ENCODE data around the gene S100A3. TPM values are rescaled to one million over a fixed set of nuclear protein-coding genes. Genes with fewer than 3 reads are reported as not detected.
"Not testable (repeated sequence)": the region's sequence is repeated elsewhere in the genome, so short reads cannot be mapped to it uniquely, and the experiment has no call there.

Gene S100A3
- total RNA-seq, 1 donor from 2014 or later = not detected

DNA sequence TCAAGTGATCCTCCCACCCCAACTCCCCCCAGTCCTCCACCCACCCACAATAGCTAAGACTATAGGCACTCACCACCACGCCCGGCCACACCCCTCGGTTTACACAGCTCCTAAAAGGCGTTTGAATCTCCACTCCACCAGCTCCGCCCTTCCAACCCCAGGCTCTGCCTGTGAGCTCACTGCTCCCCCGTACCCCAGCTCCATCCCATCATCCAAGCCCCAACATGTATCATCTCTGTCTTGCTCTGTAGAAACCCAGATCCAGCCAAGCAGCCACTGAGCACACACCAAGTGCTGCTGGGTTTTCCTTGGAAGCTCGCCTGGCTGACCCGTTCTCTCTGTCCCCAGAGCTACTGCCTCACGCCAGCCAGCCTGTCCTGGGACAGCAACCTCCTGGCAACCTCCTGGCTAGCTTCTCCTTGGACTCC is 28.6 kb upstream of the S100A3 start:
- H3K4me3 Mint-ChIP-seq = no peak overlapping the region
- H3K36me3 Mint-ChIP-seq (ENCODE audit: low read depth) = no peaks in the 10 kb centered on the region
- no peak for DNase-seq
- intact Hi-C loops (cut with micrococcal nuclease) = no loop called here
- H3K27ac Mint-ChIP-seq = no peak overlapping the region
- peaks cover 26% of the 10 kb centered on the region for H3K27me3 Mint-ChIP-seq
- peaks cover 13% of the 10 kb centered on the region for H3K4me1 Mint-ChIP-seq
- H3K9me3 Mint-ChIP-seq = no peaks in the 10 kb centered on the region

DNA sequence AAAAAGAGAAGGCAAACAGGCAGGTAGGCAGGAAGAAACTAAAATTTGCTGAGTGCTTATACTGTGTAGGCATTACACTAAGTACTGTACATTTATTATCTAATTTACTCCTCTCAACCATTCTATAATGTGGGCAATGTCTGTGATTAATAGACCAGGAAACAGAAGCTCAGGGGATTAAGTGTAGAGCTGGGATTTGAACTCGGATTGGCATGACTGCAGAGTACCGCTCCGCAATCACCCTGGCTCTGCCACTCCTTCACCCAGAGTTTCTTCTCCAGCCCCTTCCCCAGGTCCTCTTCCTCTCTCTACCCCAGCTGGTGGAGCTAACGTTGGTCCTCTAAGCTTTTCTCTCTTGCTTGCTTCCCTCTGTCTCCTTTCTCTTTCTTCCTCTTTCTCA is 28.1 kb upstream of the S100A3 start:
- no peak overlapping the region for H3K27ac Mint-ChIP-seq
- no peak overlapping the region for H3K4me3 Mint-ChIP-seq
- H3K27me3 Mint-ChIP-seq = peaks cover 26% of the 10 kb centered on the region
- no peaks in the 10 kb centered on the region for H3K9me3 Mint-ChIP-seq
- no peaks in the 10 kb centered on the region for H3K36me3 Mint-ChIP-seq (ENCODE audit: low read depth)
- DNase-seq = no peak
- intact Hi-C loops (cut with micrococcal nuclease) = no loop called here
- H3K4me1 Mint-ChIP-seq = peaks cover 15% of the 10 kb centered on the region

DNA sequence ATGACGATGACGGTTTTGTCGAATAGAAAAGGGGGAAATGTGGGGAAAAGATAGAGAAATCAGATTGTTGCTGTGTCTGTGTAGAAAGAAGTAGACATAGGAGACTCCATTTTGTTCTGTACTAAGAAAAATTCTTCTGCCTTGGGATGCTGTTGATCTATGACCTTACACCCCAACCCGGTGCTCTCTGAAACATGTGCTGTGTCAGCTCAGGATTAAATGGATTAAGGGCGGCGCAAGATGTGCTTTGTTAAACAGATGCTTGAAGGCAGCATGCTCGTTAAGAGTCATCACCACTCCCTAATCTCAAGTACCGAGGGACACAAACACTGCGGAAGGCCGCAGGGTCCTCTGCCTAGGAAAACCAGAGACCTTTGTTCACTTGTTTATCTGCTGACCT is 26.4 kb upstream of the S100A3 start:
- H3K4me1 Mint-ChIP-seq = peaks cover 26% of the 10 kb centered on the region

DNA sequence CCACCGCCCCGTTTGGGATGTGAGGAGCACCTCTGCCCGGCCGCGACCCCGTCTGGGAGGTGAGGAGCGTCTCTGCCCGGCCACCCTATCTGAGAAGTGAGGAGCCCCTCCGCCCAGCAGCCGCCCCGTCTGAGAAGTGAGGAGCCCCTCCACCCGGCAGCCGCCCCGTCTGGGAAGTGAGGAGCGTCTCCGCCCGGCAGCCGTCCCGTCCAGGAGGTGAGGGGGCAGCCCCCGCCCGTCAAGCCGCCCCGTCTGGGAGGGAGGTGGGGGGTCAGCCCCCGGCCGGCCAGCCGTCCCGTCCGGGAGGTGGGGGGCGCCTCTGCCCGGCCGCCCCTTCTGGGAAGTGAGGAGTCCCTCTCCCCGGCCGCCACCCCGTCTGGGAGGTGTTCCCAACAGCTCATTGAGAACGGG is 26.0 kb upstream of the S100A3 start:
- H3K9me3 Mint-ChIP-seq; H3K4me3 Mint-ChIP-seq; intact Hi-C loops (cut with micrococcal nuclease); H3K27ac Mint-ChIP-seq; H3K36me3 Mint-ChIP-seq (ENCODE audit: low read depth); DNase-seq: not testable (repeated sequence)
- Mint-ChIP-seq H3K4me1 (peaks cover 27% of the 10 kb centered on the region), H3K27me3 (peaks cover 26% of the 10 kb centered on the region)

More for the DNA sequence above, 26.4 kb upstream of the S100A3 start:
- H3K9me3 Mint-ChIP-seq; H3K36me3 Mint-ChIP-seq (ENCODE audit: low read depth); DNase-seq; H3K27ac Mint-ChIP-seq; H3K4me3 Mint-ChIP-seq; intact Hi-C loops (cut with micrococcal nuclease): not testable (repeated sequence)
- peaks cover 26% of the 10 kb centered on the region for H3K27me3 Mint-ChIP-seq

DNA sequence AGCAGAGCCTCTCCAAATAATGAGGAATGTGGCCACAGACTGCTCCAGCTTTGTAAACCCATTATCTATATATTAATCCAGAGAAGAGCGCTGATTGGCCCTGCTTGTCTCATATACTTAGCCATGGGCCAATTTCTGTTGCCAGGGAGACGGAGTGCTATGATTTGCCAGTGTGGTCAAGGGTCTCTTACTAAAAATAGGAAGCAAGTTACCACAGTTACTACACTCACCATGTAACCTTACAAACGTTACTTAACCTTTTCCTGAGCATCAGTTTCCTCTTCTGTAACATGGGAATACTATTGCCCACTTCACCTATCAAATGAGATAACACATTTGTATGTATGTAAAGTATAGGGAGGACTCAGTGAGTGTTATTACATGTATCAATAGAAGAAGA is 24.3 kb upstream of the S100A3 start:
- Mint-ChIP-seq H3K9me3 (no peaks in the 10 kb centered on the region), H3K4me3 (peak overlapping the region; percentile 21), H3K4me1 (peaks cover 35% of the 10 kb centered on the region), H3K36me3 (ENCODE audit: low read depth) (no peaks in the 10 kb centered on the region), H3K27ac (no peak overlapping the region), H3K27me3 (peaks cover 15% of the 10 kb centered on the region)
- intact Hi-C loops (cut with micrococcal nuclease) = loop anchor here (5.0 kb wide), 1 partner anchor 59 kb away; the partner anchor contains the start of gene CHTOP
- DNase-seq = no peak

DNA sequence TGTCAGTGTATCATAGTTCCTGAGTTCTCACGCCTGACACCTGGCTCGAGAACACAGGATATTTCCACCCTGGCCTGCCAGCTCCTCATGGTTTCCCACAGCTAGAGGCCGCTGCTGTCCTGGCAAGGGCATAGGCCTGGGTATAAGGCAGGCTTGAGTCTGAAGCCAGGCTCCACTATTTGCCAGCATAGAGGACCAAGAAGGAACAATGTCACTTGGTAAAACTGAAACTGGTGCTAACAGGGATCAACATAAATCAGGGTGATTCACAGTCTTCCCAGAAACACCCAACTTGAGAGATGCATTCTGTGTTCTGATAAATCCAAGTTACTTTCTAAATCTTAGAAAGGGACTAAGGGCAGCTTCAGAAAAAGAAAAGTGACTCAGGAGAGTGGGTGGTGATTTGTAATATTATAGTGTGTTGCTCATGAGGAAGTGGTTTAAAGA is 23.5 kb upstream of the S100A3 start:
- intact Hi-C loops (cut with micrococcal nuclease) = loop anchor here (1.0 to 5.0 kb wide), 3 partner anchors 45 to 99 kb away; partner anchors contain the start of gene CHTOP
- no peaks in the 10 kb centered on the region for H3K9me3 Mint-ChIP-seq
- H3K27ac Mint-ChIP-seq = peak overlapping the region; percentile 72
- no peak overlapping the region for H3K4me3 Mint-ChIP-seq
- H3K27me3 Mint-ChIP-seq = peaks cover 8% of the 10 kb centered on the region
- peaks cover 37% of the 10 kb centered on the region for H3K4me1 Mint-ChIP-seq
- peak; percentile 84 for DNase-seq
- no peaks in the 10 kb centered on the region for H3K36me3 Mint-ChIP-seq (ENCODE audit: low read depth)

DNA sequence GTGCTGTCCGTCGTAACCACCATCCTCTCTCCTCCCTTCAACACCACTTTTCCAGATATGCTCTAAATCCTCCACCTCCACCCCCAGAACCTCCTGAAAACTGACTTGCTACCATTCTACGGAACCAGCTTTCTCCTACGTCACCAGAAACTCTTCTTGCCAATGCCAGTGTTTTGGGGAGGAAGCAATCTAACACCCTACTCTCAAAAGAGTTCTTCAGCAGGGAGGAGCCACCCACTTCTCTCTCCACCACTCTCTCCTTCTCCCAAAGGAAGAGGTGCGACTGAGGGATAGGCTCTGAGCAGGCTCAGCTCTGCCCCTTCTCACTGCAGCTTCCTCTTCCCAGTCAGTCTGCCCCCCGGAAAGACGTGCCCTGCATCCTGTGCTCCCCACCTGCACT is 22.6 kb upstream of the S100A3 start:
- Mint-ChIP-seq H3K27ac (peak overlapping the region; percentile 35), H3K4me1 (peaks cover 43% of the 10 kb centered on the region)

DNA sequence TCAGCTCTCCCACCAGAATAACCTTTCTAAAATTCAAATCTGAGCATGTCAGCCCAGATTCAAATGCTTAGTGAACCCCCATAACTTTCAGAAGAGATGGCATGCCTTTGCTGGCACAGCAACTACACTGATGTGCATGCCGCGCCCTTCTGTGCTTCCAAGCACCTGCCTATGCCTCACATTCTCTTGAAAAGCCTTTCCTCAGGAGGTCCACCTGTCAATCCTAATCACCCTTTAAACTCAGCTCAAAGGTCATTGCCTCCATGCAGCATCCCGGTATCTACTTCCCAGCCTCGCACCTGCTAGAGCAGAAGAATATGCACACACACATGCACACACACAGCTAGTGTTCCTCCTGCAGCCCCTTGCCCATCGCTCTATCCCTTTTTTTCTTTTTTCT is 21.8 kb upstream of the S100A3 start:
- Mint-ChIP-seq H3K9me3 (no peaks in the 10 kb centered on the region), H3K4me1 (peaks cover 49% of the 10 kb centered on the region), H3K4me3 (no peak overlapping the region), H3K36me3 (ENCODE audit: low read depth) (no peaks in the 10 kb centered on the region), H3K27ac (no peak overlapping the region), H3K27me3 (no peaks in the 10 kb centered on the region)
- intact Hi-C loops (cut with micrococcal nuclease) = loop anchor here (5.0 kb wide), 1 partner anchor 61 kb away; the partner anchor contains the start of gene CHTOP
- no peak for DNase-seq

More for the DNA sequence above, 22.6 kb upstream of the S100A3 start:
- no peak for DNase-seq
- no peaks in the 10 kb centered on the region for H3K27me3 Mint-ChIP-seq
- no peak overlapping the region for H3K4me3 Mint-ChIP-seq
- H3K9me3 Mint-ChIP-seq = no peaks in the 10 kb centered on the region
- H3K36me3 Mint-ChIP-seq (ENCODE audit: low read depth) = no peaks in the 10 kb centered on the region
- intact Hi-C loops (cut with micrococcal nuclease) = loop anchor here (1.0 to 5.0 kb wide), 3 partner anchors 46 to 100 kb away; partner anchors contain the start of gene CHTOP

DNA sequence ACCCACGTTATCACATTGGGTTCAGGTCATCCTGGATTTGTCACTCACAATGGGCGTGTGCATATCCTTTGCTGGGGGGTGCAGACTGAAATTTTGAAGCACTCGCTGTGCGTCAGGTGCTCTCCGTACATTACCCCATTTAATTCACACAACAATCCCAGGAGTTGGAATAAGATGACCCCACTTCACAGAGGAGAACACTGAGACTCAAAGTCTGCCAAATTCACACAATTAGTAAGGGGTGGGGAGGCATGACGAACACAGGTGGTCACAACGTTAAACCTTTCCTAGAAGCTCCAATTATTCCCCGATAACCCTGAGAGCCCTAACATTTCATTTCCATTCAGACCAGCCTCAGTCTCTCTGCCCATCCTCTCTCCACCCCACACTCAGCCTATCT is 20.4 kb upstream of the S100A3 start:
- Mint-ChIP-seq H3K9me3 (no peaks in the 10 kb centered on the region), H3K27me3 (no peaks in the 10 kb centered on the region), H3K4me1 (peaks cover 54% of the 10 kb centered on the region), H3K27ac (no peak overlapping the region), H3K36me3 (ENCODE audit: low read depth) (no peaks in the 10 kb centered on the region), H3K4me3 (peak overlapping the region; percentile 27)
- DNase-seq = no peak
- intact Hi-C loops (cut with micrococcal nuclease) = no loop called here

DNA sequence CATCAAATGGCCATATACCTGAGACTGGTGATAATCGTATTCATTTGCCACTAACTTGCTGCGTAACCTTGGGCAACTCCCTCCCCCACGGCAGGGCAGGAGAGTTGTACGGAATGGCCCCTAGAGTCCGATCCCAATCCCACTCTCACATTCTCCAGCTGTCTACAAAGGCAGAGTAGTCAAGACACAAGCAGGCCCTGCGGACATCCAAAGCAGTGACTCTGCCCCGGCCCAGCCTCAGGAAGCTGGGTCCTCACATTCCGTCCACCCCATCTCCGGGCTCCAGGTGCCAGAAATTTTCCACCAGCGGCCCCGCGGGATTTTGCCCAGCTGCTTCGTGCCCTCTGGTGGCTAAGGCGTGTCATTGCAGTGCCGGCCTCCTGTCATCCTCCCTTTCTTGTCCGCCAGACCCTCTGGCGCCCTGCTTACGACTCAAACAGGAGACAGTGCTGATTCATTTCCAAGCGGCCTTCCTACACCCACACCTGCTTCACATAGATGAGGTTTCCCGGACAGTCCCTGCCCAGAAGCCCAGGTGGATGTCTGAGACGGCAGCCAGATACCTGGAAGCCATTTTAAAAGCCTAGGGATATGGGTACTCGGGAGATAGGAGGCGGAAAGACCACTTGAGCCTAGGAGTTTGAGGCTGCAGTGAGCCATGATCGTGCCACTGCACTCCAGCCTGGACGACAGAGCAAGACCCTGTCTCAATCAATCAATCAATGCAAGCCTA is 19.5 kb upstream of the S100A3 start:
- H3K4me1 Mint-ChIP-seq = peaks cover 54% of the 10 kb centered on the region

DNA sequence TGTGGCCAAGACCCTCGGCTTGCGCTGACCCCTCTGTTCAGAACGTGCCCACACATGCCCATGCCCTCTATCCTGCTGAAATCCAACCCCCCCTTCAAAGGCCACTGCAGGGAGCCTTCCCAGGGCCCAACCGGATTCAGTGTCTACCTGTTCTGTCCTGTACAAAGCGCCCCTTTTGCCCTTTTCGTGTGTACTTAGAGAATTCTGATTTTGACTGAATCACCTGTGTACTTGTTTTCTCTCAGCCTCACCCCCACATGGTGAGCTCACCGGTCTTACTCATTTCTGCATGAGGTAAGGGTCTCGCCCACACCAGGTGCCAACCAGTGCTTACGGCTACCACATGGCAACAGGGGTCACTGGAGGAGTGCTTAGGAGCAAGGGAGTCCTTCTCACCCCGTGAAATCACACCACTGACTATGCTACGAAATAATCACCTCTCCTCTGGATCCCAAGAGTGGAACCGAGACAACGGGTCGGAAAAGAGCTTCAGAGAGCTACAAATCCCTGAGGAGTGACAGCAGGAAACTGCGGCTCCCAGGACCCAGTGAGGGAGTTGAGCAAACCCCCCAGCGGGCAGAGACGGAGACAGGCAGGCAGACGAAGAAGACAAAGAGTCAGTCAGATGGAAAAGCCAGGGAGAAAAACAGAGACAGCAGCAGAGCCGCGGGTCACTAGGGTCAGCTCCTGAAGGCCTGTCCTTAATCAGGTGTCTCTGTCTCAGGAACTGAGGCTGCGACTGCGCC is 18.7 kb upstream of the S100A3 start:
- H3K4me1 Mint-ChIP-seq = peaks cover 48% of the 10 kb centered on the region
- no peaks in the 10 kb centered on the region for H3K36me3 Mint-ChIP-seq (ENCODE audit: low read depth)
- DNase-seq = peak; percentile 67
- peak overlapping the region; percentile 19 for H3K4me3 Mint-ChIP-seq
- intact Hi-C loops (cut with micrococcal nuclease) = loop anchor here (1.0 kb wide), 4 partner anchors 22 to 56 kb away; partner anchors contain the start of gene S100A4
- no peaks in the 10 kb centered on the region for H3K27me3 Mint-ChIP-seq
- peak overlapping the region; percentile 87 for H3K27ac Mint-ChIP-seq
- H3K9me3 Mint-ChIP-seq = no peaks in the 10 kb centered on the region

More for the DNA sequence above, 19.5 kb upstream of the S100A3 start:
- H3K9me3 Mint-ChIP-seq = no peaks in the 10 kb centered on the region
- peak overlapping the region; percentile 75 for H3K4me3 Mint-ChIP-seq
- peak overlapping the region; percentile 81 for H3K27ac Mint-ChIP-seq
- peak; percentile 95 for DNase-seq
- no peaks in the 10 kb centered on the region for H3K36me3 Mint-ChIP-seq (ENCODE audit: low read depth)
- no peaks in the 10 kb centered on the region for H3K27me3 Mint-ChIP-seq
- intact Hi-C loops (cut with micrococcal nuclease) = loop anchor here (1.0 kb wide), 4 partner anchors 23 to 57 kb away; partner anchors contain the start of gene S100A4

DNA sequence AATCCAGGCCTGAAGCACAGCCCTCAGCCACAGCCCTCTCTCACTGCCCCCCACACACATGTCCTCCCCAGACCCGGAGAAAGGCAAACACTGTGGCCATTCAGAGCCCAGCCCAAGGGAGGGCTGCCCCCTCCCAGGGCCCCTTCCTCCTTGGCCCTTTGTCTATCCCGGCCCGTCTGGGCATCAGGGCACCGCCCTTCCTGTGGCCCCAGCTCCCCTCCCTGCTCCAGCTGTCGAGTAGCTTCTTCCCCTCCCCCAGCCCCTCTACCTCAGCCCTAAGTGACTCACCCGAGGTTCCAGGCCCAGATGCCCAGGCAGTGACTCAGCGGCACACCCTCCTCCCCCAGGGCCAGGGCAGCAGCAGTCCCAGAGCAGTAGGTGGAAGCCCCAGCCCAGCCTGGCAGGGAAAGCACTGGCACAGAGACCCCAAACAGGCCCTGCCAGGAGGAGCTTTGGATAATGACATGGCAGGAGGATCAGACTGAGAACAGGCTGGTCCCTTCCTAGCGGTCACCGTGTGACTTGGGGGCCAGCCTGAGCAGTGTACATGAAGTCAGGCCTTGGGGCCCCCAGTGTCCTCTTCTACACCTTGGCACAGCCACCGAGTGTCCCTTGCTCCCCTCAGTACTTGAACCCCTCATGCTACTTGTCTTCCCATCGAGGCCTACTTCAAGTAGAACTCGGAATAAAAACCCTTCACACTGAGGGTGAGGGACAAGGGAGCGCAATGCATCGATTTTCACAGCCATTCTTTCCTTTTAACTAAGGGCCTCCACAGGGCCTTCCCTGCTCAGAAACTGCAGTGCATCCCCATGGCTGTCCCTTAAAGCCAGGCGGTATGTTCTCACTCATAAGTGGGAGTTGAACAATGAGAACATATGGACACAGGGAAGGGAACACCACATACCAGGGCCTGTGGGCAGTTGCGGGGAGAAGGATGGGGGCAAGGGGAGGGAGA is 17.6 kb upstream of the S100A3 start:
- H3K27me3 Mint-ChIP-seq = no peaks in the 10 kb centered on the region
- peak overlapping the region; percentile 88 for H3K27ac Mint-ChIP-seq
- DNase-seq = peak; percentile 91
- peaks cover 41% of the 10 kb centered on the region for H3K4me1 Mint-ChIP-seq
- intact Hi-C loops (cut with micrococcal nuclease) = no loop called here
- no peaks in the 10 kb centered on the region for H3K9me3 Mint-ChIP-seq
- H3K36me3 Mint-ChIP-seq (ENCODE audit: low read depth) = no peaks in the 10 kb centered on the region
- peak overlapping the region; percentile 63 for H3K4me3 Mint-ChIP-seq
